ENCODE results near the gene LRRC28. TPM values are rescaled to one million over a fixed set of nuclear protein-coding genes. Genes with fewer than 3 reads are reported as not detected.

The LRRC28 gene
- total and polyA plus RNA-seq, 10 of the 15 experiments (the other 5 are each of a cell fraction or from before 2014, with no cell fraction given), result 21.3 to 54.9 (median 27.7) TPM

GRCh38 chr15:99435877-99436541 is 184.7 kb downstream of the LRRC28 start:
- SMC1A ChIA-PET (ENCODE audit: uncharacterized antibody, unreplicated experiment), result no interaction called here
- H3K36me3 ChIP-seq (ENCODE audit: control insufficient read depth in 2 of 2, insufficient read depth in 2 of 2, low read length in 1 of 2), result no peaks in the 10 kb centered on the region
- 76% methylated on average over 9 of the region's 10 CpGs for WGBS (ENCODE audit: insufficient coverage, insufficient replicate concordance, low lambda C conversion rate, missing lambda C conversion rate)
- H3K9ac ChIP-seq (ENCODE audit: control insufficient read depth, insufficient read depth, low read length), result no peak overlapping the region
- H3K9me3 ChIP-seq (replicated peaks; ENCODE audit: control insufficient read depth, insufficient read depth, low read length), result no peaks in the 10 kb centered on the region
- no peaks in the 10 kb centered on the region for H4K20me1 ChIP-seq (ENCODE audit: control insufficient read depth, insufficient read depth)
- no peak for ATAC-seq
- no peak overlapping the region for H3K27ac ChIP-seq (ENCODE audit: control insufficient read depth, insufficient read depth)
- H3K4me1 ChIP-seq (ENCODE audit: control insufficient read depth, insufficient read depth, low read length), result peaks cover 25% of the 10 kb centered on the region
- POLR2A ChIA-PET, result no interaction called here
- no peak for DNase-seq (ENCODE audit: low read depth, low spot score)
- no peak for TF ChIP-seq NFIC (IDR thresholded peaks at IDR 0.05; ENCODE audit: low read depth, low read length)
- TF ChIP-seq FOS (IDR thresholded peaks at IDR 0.05; ENCODE audit: borderline replicate concordance, extremely low read depth, insufficient read length), result no peak
- TF ChIP-seq EZH2 (IDR thresholded peaks at IDR 0.05; ENCODE audit: borderline replicate concordance, control insufficient read depth, low read depth, low read length), result no peak
- TF ChIP-seq MYB (IDR thresholded peaks at IDR 0.05; ENCODE audit: borderline replicate concordance, low read depth, low read length), result no peak
- TF ChIP-seq SREBF1 (IDR thresholded peaks at IDR 0.05; ENCODE audit: low read length), result no peak
- TF ChIP-seq SMAD1 (IDR thresholded peaks at IDR 0.05; ENCODE audit: low read depth, partially characterized antibody), result no peak
- no peak for TF ChIP-seq CTCF (IDR thresholded peaks at IDR 0.05 in 2 of 3, conservative IDR thresholded peaks at IDR 0.05 in 1 of 3; ENCODE audit: control insufficient read depth in 2 of 3, extremely low read depth in 1 of 3, insufficient read depth in 1 of 3, low read depth in 3 of 3, low read length in 3 of 3)
- TF ChIP-seq ZSCAN29 (IDR thresholded peaks at IDR 0.05), result no peak
- no peak for TF ChIP-seq BHLHE40 (IDR thresholded peaks at IDR 0.05; ENCODE audit: borderline replicate concordance in 1 of 2, low read depth in 2 of 2, low read length in 1 of 2)
- TF ChIP-seq TAF1 (IDR thresholded peaks at IDR 0.05; ENCODE audit: borderline replicate concordance, low read depth, low read length), result no peak
- no peak for TF ChIP-seq BCL11A (IDR thresholded peaks at IDR 0.05; ENCODE audit: low read depth, low read length)
- TF ChIP-seq RAD21 (IDR thresholded peaks at IDR 0.05; ENCODE audit: insufficient read depth, low read depth, low read length), result no peak
- no peak for TF ChIP-seq CHD1 (IDR thresholded peaks at IDR 0.05; ENCODE audit: low read depth, low read length)
- TF ChIP-seq ZNF24 (IDR thresholded peaks at IDR 0.05), result no peak
- TF ChIP-seq MTA2 (IDR thresholded peaks at IDR 0.05; ENCODE audit: low read depth), result no peak
- no peak for TF ChIP-seq PRDM15 (CRISPR knock-in tag; IDR thresholded peaks at IDR 0.05)
- RAD21 ChIA-PET (ENCODE audit: unreplicated experiment), result no interaction called here
- no peak overlapping the region for H3K4me2 ChIP-seq (ENCODE audit: control insufficient read depth, insufficient read depth)
- no peaks in the 10 kb centered on the region for H3K79me2 ChIP-seq (ENCODE audit: control insufficient read depth, insufficient read depth, low read length)
- peaks cover 0 to 1% of the 10 kb centered on the region in 2 experiments; a peak in 1 of 4 replicates for H3K27me3 ChIP-seq (replicated peaks in 1 of 2; ENCODE audit: control insufficient read depth in 2 of 2, insufficient read depth in 2 of 2, low read length in 1 of 2)
- no peak for FAIRE-seq
- in situ Hi-C loops (cut with MboI), result no loop called here
- CTCF ChIA-PET, result no interaction called here
- BruUV-seq (replicated peaks), result no TSS peak
- no peak overlapping the region for H2AFZ ChIP-seq (ENCODE audit: control insufficient read depth, low read depth, low read length)
- intact Hi-C loops (cut with micrococcal nuclease; ENCODE audit: unreplicated experiment), result no loop called here
- H3K4me3 ChIP-seq, result no peak overlapping the region
